ENCODE data around the gene PHF23.

Gene PHF23

DNA sequence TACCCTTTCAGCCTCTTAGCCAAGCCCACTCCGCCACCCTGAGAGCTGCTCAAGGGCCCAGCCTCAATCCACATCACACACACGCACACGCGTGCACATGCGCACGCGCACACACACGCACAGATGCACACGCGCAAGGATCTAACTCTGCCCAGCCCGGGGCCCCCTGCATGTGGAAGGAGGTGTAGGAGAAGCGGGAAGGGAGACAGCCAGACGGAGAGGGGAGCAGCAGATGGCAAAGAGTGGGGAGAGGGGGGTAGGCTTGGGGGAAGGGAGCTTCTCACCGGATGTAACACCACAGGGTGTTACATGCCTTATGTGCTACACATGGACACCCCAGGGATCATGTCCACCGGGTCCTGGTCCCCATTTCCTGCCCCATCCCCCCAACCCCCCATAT is 34.9 kb downstream of the PHF23 start:
- TF ChIP-seq SPI1 (IDR thresholded peaks at IDR 0.05; ENCODE audit: borderline replicate concordance, low read depth) (no peak), POLR2AphosphoS5 (IDR thresholded peaks at IDR 0.05; ENCODE audit: low read depth) (no peak), GABPA (IDR thresholded peaks at IDR 0.05; ENCODE audit: low read depth) (no peak)
- TF ChIP-seq, protein P1, sequence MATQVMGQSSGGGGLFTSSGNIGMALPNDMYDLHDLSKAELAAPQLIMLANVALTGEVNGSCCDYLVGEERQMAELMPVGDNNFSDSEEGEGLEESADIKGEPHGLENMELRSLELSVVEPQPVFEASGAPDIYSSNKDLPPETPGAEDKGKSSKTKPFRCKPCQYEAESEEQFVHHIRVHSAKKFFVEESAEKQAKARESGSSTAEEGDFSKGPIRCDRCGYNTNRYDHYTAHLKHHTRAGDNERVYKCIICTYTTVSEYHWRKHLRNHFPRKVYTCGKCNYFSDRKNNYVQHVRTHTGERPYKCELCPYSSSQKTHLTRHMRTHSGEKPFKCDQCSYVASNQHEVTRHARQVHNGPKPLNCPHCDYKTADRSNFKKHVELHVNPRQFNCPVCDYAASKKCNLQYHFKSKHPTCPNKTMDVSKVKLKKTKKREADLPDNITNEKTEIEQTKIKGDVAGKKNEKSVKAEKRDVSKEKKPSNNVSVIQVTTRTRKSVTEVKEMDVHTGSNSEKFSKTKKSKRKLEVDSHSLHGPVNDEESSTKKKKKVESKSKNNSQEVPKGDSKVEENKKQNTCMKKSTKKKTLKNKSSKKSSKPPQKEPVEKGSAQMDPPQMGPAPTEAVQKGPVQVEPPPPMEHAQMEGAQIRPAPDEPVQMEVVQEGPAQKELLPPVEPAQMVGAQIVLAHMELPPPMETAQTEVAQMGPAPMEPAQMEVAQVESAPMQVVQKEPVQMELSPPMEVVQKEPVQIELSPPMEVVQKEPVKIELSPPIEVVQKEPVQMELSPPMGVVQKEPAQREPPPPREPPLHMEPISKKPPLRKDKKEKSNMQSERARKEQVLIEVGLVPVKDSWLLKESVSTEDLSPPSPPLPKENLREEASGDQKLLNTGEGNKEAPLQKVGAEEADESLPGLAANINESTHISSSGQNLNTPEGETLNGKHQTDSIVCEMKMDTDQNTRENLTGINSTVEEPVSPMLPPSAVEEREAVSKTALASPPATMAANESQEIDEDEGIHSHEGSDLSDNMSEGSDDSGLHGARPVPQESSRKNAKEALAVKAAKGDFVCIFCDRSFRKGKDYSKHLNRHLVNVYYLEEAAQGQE (IDR thresholded peaks at IDR 0.05; ENCODE audit: insufficient replicate concordance, low read depth) = no peak
- TF ChIP-seq, protein P2, sequence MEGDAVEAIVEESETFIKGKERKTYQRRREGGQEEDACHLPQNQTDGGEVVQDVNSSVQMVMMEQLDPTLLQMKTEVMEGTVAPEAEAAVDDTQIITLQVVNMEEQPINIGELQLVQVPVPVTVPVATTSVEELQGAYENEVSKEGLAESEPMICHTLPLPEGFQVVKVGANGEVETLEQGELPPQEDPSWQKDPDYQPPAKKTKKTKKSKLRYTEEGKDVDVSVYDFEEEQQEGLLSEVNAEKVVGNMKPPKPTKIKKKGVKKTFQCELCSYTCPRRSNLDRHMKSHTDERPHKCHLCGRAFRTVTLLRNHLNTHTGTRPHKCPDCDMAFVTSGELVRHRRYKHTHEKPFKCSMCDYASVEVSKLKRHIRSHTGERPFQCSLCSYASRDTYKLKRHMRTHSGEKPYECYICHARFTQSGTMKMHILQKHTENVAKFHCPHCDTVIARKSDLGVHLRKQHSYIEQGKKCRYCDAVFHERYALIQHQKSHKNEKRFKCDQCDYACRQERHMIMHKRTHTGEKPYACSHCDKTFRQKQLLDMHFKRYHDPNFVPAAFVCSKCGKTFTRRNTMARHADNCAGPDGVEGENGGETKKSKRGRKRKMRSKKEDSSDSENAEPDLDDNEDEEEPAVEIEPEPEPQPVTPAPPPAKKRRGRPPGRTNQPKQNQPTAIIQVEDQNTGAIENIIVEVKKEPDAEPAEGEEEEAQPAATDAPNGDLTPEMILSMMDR (IDR thresholded peaks at IDR 0.05; ENCODE audit: insufficient read depth, low read length) = no peak
- Histone ChIP-seq H3K27ac (replicated peaks) (no peak overlapping the region), H3K4me3 (replicated peaks; ENCODE audit: insufficient read depth, low read length) (no peak overlapping the region), H3K27me3 (ENCODE audit: insufficient read depth, poor library complexity, severe bottlenecking) (no peaks in the 10 kb centered on the region)
- DNase-seq (ENCODE audit: low read depth in 1 of 2, low spot score in 1 of 2) = no peak

DNA sequence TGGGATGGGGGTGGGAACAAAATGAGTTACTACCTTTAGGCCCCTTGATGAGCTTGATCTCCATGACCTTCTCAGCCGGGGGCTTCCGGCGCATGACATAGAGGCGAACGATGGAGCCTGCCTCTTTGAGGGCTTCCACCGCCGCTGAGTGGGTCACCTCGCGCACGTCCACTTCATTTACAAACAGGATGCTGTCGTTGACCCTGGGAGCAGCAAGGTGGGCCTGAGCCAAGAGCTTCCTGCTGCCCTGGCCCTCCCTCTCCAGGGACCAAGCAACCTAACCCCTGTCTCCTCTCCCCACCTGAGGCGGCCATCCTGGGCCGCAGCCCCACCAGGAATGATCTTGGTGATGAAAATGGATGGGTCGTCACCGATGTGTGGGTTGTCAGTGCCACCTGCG is 35.9 kb downstream of the PHF23 start:
- H3K27ac ChIP-seq (replicated peaks) = no peak overlapping the region
- TF ChIP-seq POLR2AphosphoS5 (IDR thresholded peaks at IDR 0.05; ENCODE audit: low read depth) = no peak

DNA sequence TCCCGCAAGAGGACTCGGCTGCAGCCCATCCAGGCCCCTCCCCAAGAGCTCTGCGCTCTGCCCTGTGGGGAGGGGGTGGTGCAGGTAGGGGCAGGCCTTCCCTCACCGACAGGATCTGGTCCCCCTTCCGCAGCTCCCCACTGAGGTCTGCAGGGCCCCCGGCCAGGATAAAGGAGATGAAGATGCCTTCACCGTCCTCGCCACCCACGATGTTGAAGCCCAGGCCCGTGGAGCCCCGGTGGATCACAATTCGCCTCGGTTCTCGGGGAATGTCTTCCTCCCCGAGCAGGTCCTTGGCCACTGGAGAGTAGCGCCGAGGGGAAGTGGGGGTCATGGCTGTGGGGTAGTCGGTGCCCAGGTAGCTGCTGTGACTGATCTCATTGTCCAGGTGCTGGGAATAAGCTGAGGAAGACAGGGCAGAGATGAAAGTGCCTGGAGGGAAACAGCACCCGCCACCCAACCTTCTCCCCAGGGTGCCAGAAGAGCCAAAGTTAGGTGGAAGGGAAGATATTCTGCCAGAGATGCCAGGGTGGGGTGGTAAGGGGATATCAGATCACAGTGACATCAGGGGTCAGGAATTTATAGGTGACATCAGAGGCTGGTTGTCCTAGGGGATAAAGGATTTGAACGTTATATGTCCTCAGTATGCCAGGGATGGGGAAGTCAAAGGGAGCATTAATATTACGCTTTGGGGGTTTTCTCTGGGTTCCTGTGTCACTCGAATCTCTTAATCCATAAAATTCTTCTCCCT is 42.4 kb downstream of the PHF23 start:
- no peak for DNase-seq (ENCODE audit: low read depth in 1 of 2, low spot score in 1 of 2)
- no peak overlapping the region for H3K4me3 ChIP-seq (replicated peaks; ENCODE audit: insufficient read depth, low read length)
- TF ChIP-seq GABPA (IDR thresholded peaks at IDR 0.05; ENCODE audit: low read depth) = no peak
- no peak for TF ChIP-seq SPI1 (IDR thresholded peaks at IDR 0.05; ENCODE audit: borderline replicate concordance, low read depth)
- TF ChIP-seq, protein P2 (IDR thresholded peaks at IDR 0.05; ENCODE audit: insufficient read depth, low read length) = no peak
- TF ChIP-seq POLR2AphosphoS5 (IDR thresholded peaks at IDR 0.05; ENCODE audit: low read depth) = no peak
- TF ChIP-seq, protein P1 (IDR thresholded peaks at IDR 0.05; ENCODE audit: insufficient replicate concordance, low read depth) = no peak
- no peaks in the 10 kb centered on the region for H3K27me3 ChIP-seq (ENCODE audit: insufficient read depth, poor library complexity, severe bottlenecking)
- no peak overlapping the region for H3K27ac ChIP-seq (replicated peaks)

More for the DNA sequence above, 35.9 kb downstream of the PHF23 start:
- no peaks in the 10 kb centered on the region for H3K27me3 ChIP-seq (ENCODE audit: insufficient read depth, poor library complexity, severe bottlenecking)
- DNase-seq (ENCODE audit: low read depth in 1 of 2, low spot score in 1 of 2) = no peak
- no peak overlapping the region for H3K4me3 ChIP-seq (replicated peaks; ENCODE audit: insufficient read depth, low read length)

DNA sequence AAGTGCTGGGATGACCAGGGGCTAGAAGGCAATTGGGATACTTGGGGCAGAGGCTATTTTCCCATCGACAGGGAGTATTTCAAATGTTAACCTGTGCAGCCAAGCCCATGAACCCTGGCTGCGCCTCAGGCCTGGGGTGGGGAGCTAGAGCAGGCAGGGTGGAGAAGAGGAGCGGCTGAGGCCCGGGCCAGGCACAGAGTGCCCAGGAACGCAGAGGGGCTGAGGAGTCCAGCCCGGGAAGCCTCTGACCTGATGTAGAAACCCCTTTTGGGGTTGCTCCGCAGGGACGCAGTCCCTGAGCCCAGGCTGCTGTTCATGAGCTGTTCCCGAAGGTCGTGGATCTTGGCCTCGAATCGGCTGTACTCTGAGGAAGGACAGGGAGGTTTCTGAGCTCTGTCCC is 43.3 kb downstream of the PHF23 start:
- H3K4me3 ChIP-seq (replicated peaks; ENCODE audit: insufficient read depth, low read length) = no peak overlapping the region
- DNase-seq (ENCODE audit: low read depth in 1 of 2, low spot score in 1 of 2) = no peak
- no peak overlapping the region for H3K27ac ChIP-seq (replicated peaks)
- TF ChIP-seq SPI1 (IDR thresholded peaks at IDR 0.05; ENCODE audit: borderline replicate concordance, low read depth) (no peak), GABPA (IDR thresholded peaks at IDR 0.05; ENCODE audit: low read depth) (no peak), POLR2AphosphoS5 (IDR thresholded peaks at IDR 0.05; ENCODE audit: low read depth) (no peak)
- TF ChIP-seq, protein P1 (IDR thresholded peaks at IDR 0.05; ENCODE audit: insufficient replicate concordance, low read depth) = no peak
- TF ChIP-seq, protein P2 (IDR thresholded peaks at IDR 0.05; ENCODE audit: insufficient read depth, low read length) = no peak
- no peaks in the 10 kb centered on the region for H3K27me3 ChIP-seq (ENCODE audit: insufficient read depth, poor library complexity, severe bottlenecking)
